K562 (cell line): ENCODE results near the gene PTCH1. TPM values are rescaled to one million over a fixed set of nuclear protein-coding genes. Genes with fewer than 3 reads are reported as not detected.

Experiments
- ATAC-seq: fragments of 200-7000 bp; cut with Tn5 transposase; 3 replicates; pipeline ENCODE4 v1.9.1; 2020; ENCODE audit warnings: moderate library complexity
- BruUV-seq: library from RNA; stranded (reverse); fragments of 400-500 nt; replicated peaks from 2 replicates; lab custom pipeline; 2021; lab: Mats Ljungman, UMichigan
- CTCF ChIA-PET: fragments of 300-600 bp; formaldehyde crosslinking; extraction: SDS; loops from one replicate; lab custom pipeline; 2021; ENCODE audit warnings: low intra/inter-chr PET ratio; lab: Yijun Ruan, JAX
- POLR2A ChIA-PET: fragments of 300-600, 350-650 bp; sonication (Branson Sonifier 250); formaldehyde crosslinking; extraction: SDS; loops from one replicate; lab custom pipeline; 2021; ENCODE audit warnings: antibody characterized with exemption, inconsistent platforms; lab: Yijun Ruan, JAX
- DNase-seq, 4 experiments: peaks; one replicate each; pipeline versions ENCODE4 v3.0.0 to v3.0.0-alpha.2; 2011 to 2018; ENCODE audit warnings: low spot score in 3 of 4, mixed read lengths in 3 of 4; ENCODE audit errors: extremely low read depth in 1 of 4
- FAIRE-seq: peaks from 2 replicates; lab custom pipeline; 2011; peaks lifted over from hg19 to GRCh38; lab: Jason Lieb, UNC
- H2AFZ ChIP-seq: 2 replicates; pipeline ENCODE4 v1.6.0; 2011; ENCODE audit warnings: low read depth, low read length, control low read depth, inconsistent platforms
- H3K27ac ChIP-seq: fragments of 200-600 bp; 3 replicates; pipeline ENCODE4 v1.8.0; 2011; ENCODE audit warnings: low read depth, mild to moderate bottlenecking, control low read depth, inconsistent platforms, low read length, moderate library complexity, mixed read lengths; ENCODE audit errors: extremely low read depth
- H3K27me3 ChIP-seq, 2 experiments: fragments of 300-600 bp in 1 of 2; 2 replicates in 1 of 2; 3 replicates in 1 of 2; pipeline versions ENCODE4 v1.6.0 to v1.8.0; 2011; ENCODE audit warnings: inconsistent platforms in 2 of 2, low read length in 2 of 2, mild to moderate bottlenecking in 1 of 2, mixed read lengths in 1 of 2, moderate library complexity in 1 of 2; ENCODE audit not compliant: control insufficient read depth in 2 of 2, insufficient read depth in 2 of 2
- H3K36me3 ChIP-seq: fragments of 300-600 bp; 3 replicates; pipeline ENCODE4 v1.8.0; 2011; ENCODE audit warnings: mild to moderate bottlenecking, low read length, inconsistent platforms; ENCODE audit not compliant: control insufficient read depth, insufficient read depth
- H3K4me1 ChIP-seq, 2 experiments: fragments of 200-600 bp in 1 of 2; replicated peaks in 1 of 2; 2 replicates in 1 of 2; 3 replicates in 1 of 2; pipeline versions ENCODE4 v1.5.1 to v1.8.0; 2011; ENCODE audit warnings: inconsistent platforms in 2 of 2, low read length in 2 of 2, mild to moderate bottlenecking in 1 of 2, mixed read lengths in 1 of 2, moderate library complexity in 1 of 2; ENCODE audit not compliant: control insufficient read depth in 2 of 2, insufficient read depth in 2 of 2
- H3K4me2 ChIP-seq: 2 replicates; pipeline ENCODE4 v1.6.1; 2011; ENCODE audit warnings: low read length, control low read depth, inconsistent platforms, mixed read lengths; ENCODE audit not compliant: insufficient read depth
- H3K4me3 ChIP-seq: fragments of 200-600 bp; sonication (generic), shearing (Covaris generic); 2 replicates; pipeline ENCODE4 v1.5.1; 2016; ENCODE audit warnings: control low read depth, inconsistent platforms
- H3K79me2 ChIP-seq: fragments of 200-600 bp; 3 replicates; pipeline ENCODE4 v1.8.0; 2011; ENCODE audit warnings: low read length, inconsistent platforms; ENCODE audit not compliant: control insufficient read depth, insufficient read depth
- H3K9ac ChIP-seq, 2 experiments: 2 replicates each; pipeline versions ENCODE4 v1.6.0 to v1.6.1; 2011; ENCODE audit warnings: low read depth in 2 of 2, low read length in 2 of 2, control low read depth in 1 of 2, inconsistent platforms in 1 of 2, mild to moderate bottlenecking in 1 of 2, mixed read lengths in 1 of 2; ENCODE audit not compliant: insufficient read depth in 1 of 2
- H3K9me1 ChIP-seq: one replicate; pipeline ENCODE4 v1.6.0; 2011; ENCODE audit warnings: inconsistent platforms, mild to moderate bottlenecking, low read length, moderate library complexity; ENCODE audit not compliant: control insufficient read depth, insufficient read depth
- H3K9me3 ChIP-seq: replicated peaks from 2 replicates; pipeline ENCODE4 v1.5.1; 2011; ENCODE audit warnings: low read depth, low read length, inconsistent platforms; ENCODE audit not compliant: control insufficient read depth, insufficient read depth
- H4K20me1 ChIP-seq: replicated peaks from 2 replicates; pipeline ENCODE4 v1.6.1; 2011; ENCODE audit warnings: low read length, inconsistent platforms, mixed read lengths; ENCODE audit not compliant: control insufficient read depth, insufficient read depth
- E2F5 ChIP-seq: sonication (generic); formaldehyde crosslinking; IDR thresholded peaks from 2 replicates; pipeline ENCODE4 v1.8.0; 2022; ENCODE audit warnings: mild to moderate bottlenecking, missing genetic modification reagents
- RBM34 ChIP-seq: fragments of 200-400 bp; formaldehyde crosslinking; IDR thresholded peaks from 2 replicates; pipeline ENCODE4 v1.6.1; 2018; ENCODE audit warnings: low read length, borderline replicate concordance; ENCODE audit not compliant: insufficient read depth
- REST ChIP-seq, 2 experiments: fragments of 450-650 bp; formaldehyde crosslinking in 1 of 2; IDR thresholded peaks; 2 replicates each; pipeline versions ENCODE4 v1.4.0 to v1.6.1; 2014 to 2020; ENCODE audit warnings: mild to moderate bottlenecking in 2 of 2, borderline replicate concordance in 1 of 2, low read depth in 1 of 2
- ZFX ChIP-seq: sonication (generic); formaldehyde crosslinking; IDR thresholded peaks from 2 replicates; pipeline ENCODE4 v1.8.0; 2022; ENCODE audit warnings: mild to moderate bottlenecking, missing genetic modification reagents, moderate library complexity
- ZNF197 ChIP-seq: fragments of 200-800 bp; sonication (Bioruptor generic); IDR thresholded peaks from 2 replicates; pipeline ENCODE4 v1.6.1; 2016; ENCODE audit warnings: low read depth, missing genetic modification characterization, missing compliant biosample characterization
- WGBS: fragments of 100-300 bp; shearing (Covaris generic); methylation state at CpG from one replicate; pipeline ENCODE4 v1.1.6; 2016; ENCODE audit warnings: low coverage, mixed read lengths; ENCODE audit not compliant: insufficient coverage; ENCODE audit errors: missing lambda C conversion rate; 5-methylcytosine and 5-hydroxymethylcytosine counted together
- in situ Hi-C: fragments of 300-500 bp; cut with MboI; formaldehyde crosslinking; loops from 4 replicates; pipeline ENCODE4 v1.15.0; 2018; ENCODE audit warnings: inconsistent platforms, mixed read lengths
- intact Hi-C: fragments of 100-400 bp; cut with micrococcal nuclease; formaldehyde crosslinking; loops from 2 replicates; pipeline ENCODE4 v1.14.2; 2022
- polyA plus RNA-seq, 8 experiments: library from polyadenylated mRNA; depleted of rRNA in 4 of 8; stranded (reverse) in 5 of 8; unstranded in 3 of 8; fragments of >200 nt; fragmentation: Nextera tagmentation in 2 of 8; fragmentation: Illumina TruSeq in 1 of 8; extraction: Ambion mirVana in 2 of 8; extraction: Trizol in 1 of 8; gene quantifications; 2 replicates each; pipeline versions ENCODE4 v1.2.1 to v1.2.3, GENCODE V29; 2011 to 2014; ENCODE audit warnings: inconsistent platforms in 1 of 8, missing spikeins in 1 of 8
- total RNA-seq, 7 experiments: library from RNA; depleted of rRNA in 6 of 7; stranded (reverse); fragments of >200 nt in 6 of 7; fragmentation: Illumina TruSeq in 2 of 7; extraction: Trizol in 2 of 7; gene quantifications; 2 replicates each; pipeline versions ENCODE4 v1.2.1 to v1.2.3, GENCODE V29; 2011 to 2021; ENCODE audit warnings: low replicate concordance in 1 of 7
- TF ChIP-seq, protein P1 (sequence below): conservative IDR thresholded peaks from 2 replicates; pipeline ENCODE4 v1.6.1; 2011; ENCODE audit warnings: low read depth, mild to moderate bottlenecking, low read length; ENCODE audit not compliant: control insufficient read depth
- TF ChIP-seq, protein P2 (sequence below): fragments of 200-400 bp; formaldehyde crosslinking; IDR thresholded peaks from 2 replicates; pipeline ENCODE4 v1.6.1; 2017; ENCODE audit warnings: mild to moderate bottlenecking, low read depth, low read length, moderate library complexity

Gene PTCH1
- total and polyA plus RNA-seq, 9 of the 15 experiments (the other 6 are each of a cell fraction or from before 2014, with no cell fraction given): 0.70 to 9.9 (median 3.8) TPM

- ATAC-seq: no peak
- intact Hi-C loops (no loop called here), in situ Hi-C loops (no loop called here)
- ChIA-PET POLR2A (interaction anchor here (1.2 kb wide), 1 partner anchor 8 kb away, joined by 3 read pairs; no protein-coding TSS in a partner anchor), CTCF (no interaction called here)
- H3K4me1 ChIP-seq: peaks cover 12 to 14% of the 10 kb centered on the region in 2 experiments; a peak in 4 of 5 replicates
- no peak overlapping the region for H3K9ac ChIP-seq
- H3K36me3 ChIP-seq: no peaks in the 10 kb centered on the region
- no peak overlapping the region for H2AFZ ChIP-seq
- TF ChIP-seq REST (IDR thresholded peaks at IDR 0.05; ENCODE audit: borderline replicate concordance) (0 out of 2 replicates have a peak, but pooled peaks have one; percentile 15), REST (CRISPR knock-in tag; IDR thresholded peaks at IDR 0.05; ENCODE audit: low read depth) (no peak), RBM34 (no peak), ZNF197 (no peak), ZFX (CRISPR knock-in tag) (no peak), E2F5 (CRISPR knock-in tag) (no peak)
- TF ChIP-seq, protein P1, sequence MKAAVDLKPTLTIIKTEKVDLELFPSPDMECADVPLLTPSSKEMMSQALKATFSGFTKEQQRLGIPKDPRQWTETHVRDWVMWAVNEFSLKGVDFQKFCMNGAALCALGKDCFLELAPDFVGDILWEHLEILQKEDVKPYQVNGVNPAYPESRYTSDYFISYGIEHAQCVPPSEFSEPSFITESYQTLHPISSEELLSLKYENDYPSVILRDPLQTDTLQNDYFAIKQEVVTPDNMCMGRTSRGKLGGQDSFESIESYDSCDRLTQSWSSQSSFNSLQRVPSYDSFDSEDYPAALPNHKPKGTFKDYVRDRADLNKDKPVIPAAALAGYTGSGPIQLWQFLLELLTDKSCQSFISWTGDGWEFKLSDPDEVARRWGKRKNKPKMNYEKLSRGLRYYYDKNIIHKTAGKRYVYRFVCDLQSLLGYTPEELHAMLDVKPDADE: no peak
- TF ChIP-seq, protein P2, sequence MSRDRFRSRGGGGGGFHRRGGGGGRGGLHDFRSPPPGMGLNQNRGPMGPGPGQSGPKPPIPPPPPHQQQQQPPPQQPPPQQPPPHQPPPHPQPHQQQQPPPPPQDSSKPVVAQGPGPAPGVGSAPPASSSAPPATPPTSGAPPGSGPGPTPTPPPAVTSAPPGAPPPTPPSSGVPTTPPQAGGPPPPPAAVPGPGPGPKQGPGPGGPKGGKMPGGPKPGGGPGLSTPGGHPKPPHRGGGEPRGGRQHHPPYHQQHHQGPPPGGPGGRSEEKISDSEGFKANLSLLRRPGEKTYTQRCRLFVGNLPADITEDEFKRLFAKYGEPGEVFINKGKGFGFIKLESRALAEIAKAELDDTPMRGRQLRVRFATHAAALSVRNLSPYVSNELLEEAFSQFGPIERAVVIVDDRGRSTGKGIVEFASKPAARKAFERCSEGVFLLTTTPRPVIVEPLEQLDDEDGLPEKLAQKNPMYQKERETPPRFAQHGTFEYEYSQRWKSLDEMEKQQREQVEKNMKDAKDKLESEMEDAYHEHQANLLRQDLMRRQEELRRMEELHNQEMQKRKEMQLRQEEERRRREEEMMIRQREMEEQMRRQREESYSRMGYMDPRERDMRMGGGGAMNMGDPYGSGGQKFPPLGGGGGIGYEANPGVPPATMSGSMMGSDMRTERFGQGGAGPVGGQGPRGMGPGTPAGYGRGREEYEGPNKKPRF: no peak
- peaks cover 14% of the 10 kb centered on the region for H4K20me1 ChIP-seq
- no peak overlapping the region for H3K4me3 ChIP-seq
- no peak overlapping the region for H3K4me2 ChIP-seq
- no peak for DNase-seq
- FAIRE-seq: no peak
- H3K9me1 ChIP-seq: peaks cover 4% of the 10 kb centered on the region
- no peaks in the 10 kb centered on the region for H3K9me3 ChIP-seq
- H3K27ac ChIP-seq: no peak overlapping the region
- no peaks in the 10 kb centered on the region for H3K27me3 ChIP-seq
- no TSS peak for BruUV-seq
- WGBS: 60% methylated on average over 8 of the region's 8 CpGs
- H3K79me2 ChIP-seq: no peaks in the 10 kb centered on the region; the same call in 2 of the 3 replicates
Measured at GRCh38 chr9:95491543-95492320, 25.0 kb downstream of the PTCH1 start.
